Lung (tissue), 12 donors: ENCODE measurements around the gene HS3ST3B1. TPM values are rescaled to one million over a fixed set of nuclear protein-coding genes. Genes with fewer than 3 reads are reported as not detected.

ENCODE experiments used
- ATAC-seq: fragments of 200-7000 bp; cut with Tn5 transposase; one replicate; pipeline ENCODE4 v1.9.1; 2020; ENCODE audit warnings: moderate number of reproducible peaks; ENCODE audit not compliant: insufficient read depth, low FRiP score
- DNase-seq, 3 donors: peaks; one replicate each; pipeline ENCODE4 v3.0.0-alpha.2; 2013 to 2017
- H3K27ac ChIP-seq, 2 donors: one replicate each; pipeline ENCODE4 v1.5.1; 2013; ENCODE audit warnings: mild to moderate bottlenecking in 2 of 2, moderate library complexity in 2 of 2, control low read depth in 1 of 2, inconsistent platforms in 1 of 2, low read depth in 1 of 2, low read length in 1 of 2
- H3K27me3 ChIP-seq, 3 donors: one replicate each; pipeline ENCODE4 v1.5.1; 2013; ENCODE audit warnings: low read length in 2 of 3; ENCODE audit not compliant: control insufficient read depth in 3 of 3, insufficient read depth in 3 of 3
- H3K36me3 ChIP-seq, 4 donors: one replicate each; pipeline ENCODE4 v1.5.1; 2013; ENCODE audit warnings: low read length in 4 of 4, mild to moderate bottlenecking in 1 of 4, moderate library complexity in 1 of 4; ENCODE audit not compliant: control insufficient read depth in 4 of 4, insufficient read depth in 4 of 4
- H3K4me1 ChIP-seq, 5 donors: one replicate each; pipeline ENCODE4 v1.5.1; 2013; ENCODE audit warnings: low read length in 5 of 5, mild to moderate bottlenecking in 2 of 5, moderate library complexity in 1 of 5; ENCODE audit not compliant: control insufficient read depth in 5 of 5, insufficient read depth in 5 of 5
- H3K4me3 ChIP-seq: one replicate; pipeline ENCODE4 v1.5.1; 2013; ENCODE audit warnings: mild to moderate bottlenecking, control low read depth, moderate library complexity
- H3K9ac ChIP-seq, 2 donors: one replicate each; pipeline ENCODE4 v1.5.1; 2013; ENCODE audit warnings: low read length in 2 of 2, control low read depth in 1 of 2; ENCODE audit not compliant: insufficient read depth in 1 of 2
- H3K9me3 ChIP-seq, 4 donors: one replicate each; pipeline ENCODE4 v1.5.1; 2013; ENCODE audit warnings: low read length in 3 of 4, mild to moderate bottlenecking in 1 of 4, moderate library complexity in 1 of 4; ENCODE audit not compliant: control insufficient read depth in 4 of 4, insufficient read depth in 3 of 4
- CTCF ChIP-seq: IDR thresholded peaks from 2 replicates; pipeline ENCODE4 v1.5.1; 2012; ENCODE audit warnings: mild to moderate bottlenecking; ENCODE audit errors: control extremely low read depth, extremely low read depth
- WGBS, 2 donors: extraction: QIAGEN DNeasy Blood & Tissue Kit; methylation state at CpG; one replicate each; pipeline ENCODE4 v1.1.7; 2013; 5-methylcytosine and 5-hydroxymethylcytosine counted together
- polyA plus RNA-seq, 2 donors: library from polyadenylated mRNA; stranded (reverse); fragments of 200-250 nt; gene quantifications; one replicate each; pipeline ENCODE4 v1.2.1, GENCODE V29; 2013
- total RNA-seq, 2 donors: library from RNA; depleted of rRNA in 1 of 2; stranded (reverse); fragments of >200 nt in 1 of 2; gene quantifications; one replicate each; pipeline ENCODE4 v1.2.1, GENCODE V29; 2014 to 2021
- donor health status: control.
- donor health status: control.
- donor health status: Bipolar disorder and iron deficiency.
- donor health status: healthy.
- donor health status: DM: yes; HTN: yes; CAD: no.

Gene HS3ST3B1
- total and polyA plus RNA-seq, 4 donors: 0.87 to 14.6 (median 5.3) TPM

DNA sequence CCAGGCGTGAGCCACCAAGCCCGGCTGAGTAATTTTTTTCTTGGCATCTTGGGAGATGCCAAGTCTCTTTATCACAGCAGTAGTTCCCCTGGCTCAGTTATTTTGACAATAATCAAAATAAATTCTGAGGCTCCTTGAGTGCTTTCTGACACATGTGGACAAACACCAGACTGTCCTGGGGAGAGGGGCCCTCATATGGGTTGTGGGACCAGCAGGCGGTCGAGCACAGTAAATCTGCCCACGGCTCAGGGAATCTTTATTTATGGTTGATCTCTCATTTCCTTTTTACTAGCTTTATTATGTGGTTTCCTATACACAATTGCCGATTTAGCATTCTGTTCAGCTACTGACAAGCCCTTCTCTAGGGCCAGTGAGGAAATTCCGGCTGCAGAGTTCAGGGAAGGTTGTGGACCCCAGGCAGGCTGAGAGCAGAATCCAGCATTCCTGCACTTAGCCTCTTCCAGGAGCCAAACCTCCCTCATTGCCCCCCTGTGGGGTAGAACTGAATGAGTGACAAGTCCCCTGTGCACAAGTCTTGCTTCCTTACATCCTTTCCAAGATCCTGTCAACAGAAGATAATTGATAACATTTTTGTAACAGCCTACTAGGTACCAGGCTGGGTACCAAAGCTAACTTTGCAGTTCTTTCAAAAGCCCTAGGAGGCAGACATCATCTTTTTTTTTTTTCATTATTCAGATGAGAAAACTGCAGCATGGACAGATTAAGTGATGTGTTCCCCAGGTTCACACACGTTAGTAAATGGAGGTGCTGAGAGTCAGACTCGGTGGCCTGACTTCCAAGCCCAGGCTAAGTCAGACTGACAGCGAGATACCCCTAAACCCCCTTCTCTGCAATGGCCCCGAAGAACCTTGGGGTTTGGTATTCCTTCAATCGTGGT, 40.2 kb downstream of the HS3ST3B1 start:
- peaks cover 0 to 2% (median 0%) of the 10 kb centered on the region in 5 donors for H3K4me1 ChIP-seq
- WGBS, 2 donors: 58 to 64% methylated on average over 12 of the region's 12 CpGs
- no peak overlapping the region for H3K4me3 ChIP-seq
- no peaks in the 10 kb centered on the region for H3K27me3 ChIP-seq
- no peaks in the 10 kb centered on the region for H3K9me3 ChIP-seq
- TF ChIP-seq CTCF: no peak
- no peak overlapping the region for H3K9ac ChIP-seq
- no peaks in the 10 kb centered on the region for H3K36me3 ChIP-seq
- ATAC-seq (no peak), DNase-seq (no peak)
- H3K27ac ChIP-seq: no peak overlapping the region

DNA sequence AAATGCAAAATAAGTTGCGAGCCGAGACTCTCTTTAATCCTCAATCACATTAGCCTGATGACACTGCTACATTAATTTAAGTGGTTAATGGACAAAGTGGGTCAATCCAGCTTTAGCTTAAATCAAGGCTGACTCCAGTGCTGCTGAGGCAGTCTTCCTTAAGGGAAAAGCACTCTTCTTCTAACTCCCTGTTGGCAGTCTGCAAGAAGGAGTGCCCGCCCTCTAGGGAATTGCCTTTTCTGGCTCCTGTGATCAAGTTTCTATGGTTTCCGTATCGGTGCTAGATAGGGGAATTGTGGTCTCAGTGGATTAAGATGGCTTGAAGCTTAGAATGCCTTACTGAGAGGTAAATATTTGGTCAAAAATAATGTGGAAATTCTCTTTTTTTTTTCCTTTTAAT, 41.0 kb downstream of the HS3ST3B1 start:
- Histone ChIP-seq H3K9me3 (no peaks in the 10 kb centered on the region), H3K36me3 (no peaks in the 10 kb centered on the region), H3K4me1 (peaks cover 0 to 2% (median 0%) of the 10 kb centered on the region in 5 donors), H3K4me3 (no peak overlapping the region), H3K27ac (no peak overlapping the region), H3K27me3 (no peaks in the 10 kb centered on the region), H3K9ac (no peak overlapping the region)
- ATAC-seq: no peak
- no peak for TF ChIP-seq CTCF
- peak in 1 of 3 donors; percentile 43 for DNase-seq
- 61 to 75% methylated on average over 5 of the region's 5 CpGs for WGBS, 2 donors

GRCh38 chr17:14346801-14347200, 45.9 kb downstream of the HS3ST3B1 start:
- H3K4me3 ChIP-seq: no peak overlapping the region
- no peak for TF ChIP-seq CTCF
- no peaks in the 10 kb centered on the region for H3K36me3 ChIP-seq
- ATAC-seq (no peak), DNase-seq (no peak)
- H3K9me3 ChIP-seq: no peaks in the 10 kb centered on the region
- H3K27me3 ChIP-seq: no peaks in the 10 kb centered on the region
- no peak overlapping the region for H3K27ac ChIP-seq
- WGBS, 2 donors: 81 to 85% methylated on average over 6 of the region's 6 CpGs
- peaks cover 0 to under 1% (median 0%) of the 10 kb centered on the region in 5 donors for H3K4me1 ChIP-seq
- no peak overlapping the region for H3K9ac ChIP-seq
